IMR-90 (cell line): ENCODE measurements around the gene APOF. TPM values are rescaled to one million over a fixed set of nuclear protein-coding genes. Genes with fewer than 3 reads are reported as not detected.
"Not testable (repeated sequence)": the region's sequence is repeated elsewhere in the genome, so short reads cannot be mapped to it uniquely, and the experiment has no call there.

Experiments used
- ATAC-seq: fragments of 200-7000 bp; cut with Tn5 transposase; 2 replicates; pipeline ENCODE4 v1.9.1; 2020; ENCODE audit warnings: low read depth, mild to moderate bottlenecking, moderate library complexity
- BruUV-seq: library from RNA; stranded (reverse); fragments of 400-500 nt; replicated peaks from 2 replicates; lab custom pipeline; 2021; lab: Mats Ljungman, UMichigan
- CTCF ChIA-PET: fragments of 300-600 bp; formaldehyde crosslinking; extraction: SDS; loops from one replicate; lab custom pipeline; 2021; ENCODE audit warnings: antibody characterized with exemption; lab: Yijun Ruan, JAX
- POLR2A ChIA-PET: fragments of 300-600 bp; sonication (Branson Sonifier 250); formaldehyde crosslinking; loops from one replicate; lab custom pipeline; 2022; ENCODE audit warnings: antibody characterized with exemption; ENCODE audit not compliant: unreplicated experiment; lab: Charles Lee
- DNase-seq: peaks from one replicate; pipeline ENCODE4 v3.0.0; 2013
- H2AFZ ChIP-seq: replicated peaks from 2 replicates; pipeline ENCODE3; 2013; ENCODE audit warnings: low read length, mild to moderate bottlenecking; ENCODE audit not compliant: poor library complexity
- H2AK5ac ChIP-seq: 2 replicates; pipeline ENCODE4 v1.6.1; 2013; ENCODE audit warnings: low read depth, low read length, inconsistent platforms
- H2AK9ac ChIP-seq: replicated peaks from 2 replicates; pipeline ENCODE3; 2013; ENCODE audit warnings: mild to moderate bottlenecking, low read depth, low read length, moderate library complexity; ENCODE audit not compliant: poor library complexity
- H2BK120ac ChIP-seq: 2 replicates; pipeline ENCODE4 v1.6.1; 2013; ENCODE audit warnings: low read depth, low read length, inconsistent platforms
- H2BK15ac ChIP-seq: 3 replicates; pipeline ENCODE4 v1.6.1; 2013; ENCODE audit warnings: low read depth, low read length, inconsistent platforms
- H2BK20ac ChIP-seq: 2 replicates; pipeline ENCODE4 v1.6.1; 2013; ENCODE audit warnings: low read depth, mild to moderate bottlenecking, inconsistent platforms, low read length, moderate library complexity
- H2BK5ac ChIP-seq: 2 replicates; pipeline ENCODE4 v1.6.1; 2013; ENCODE audit warnings: mild to moderate bottlenecking, low read depth, low read length, inconsistent platforms; ENCODE audit not compliant: poor library complexity, severe bottlenecking
- H3K14ac ChIP-seq: replicated peaks from 2 replicates; pipeline ENCODE4 v1.6.1; 2013; ENCODE audit warnings: low read depth, low read length, inconsistent platforms
- H3K18ac ChIP-seq: 2 replicates; pipeline ENCODE4 v1.6.1; 2013; ENCODE audit warnings: low read depth, low read length, control low read depth
- H3K23ac ChIP-seq: 2 replicates; pipeline ENCODE4 v1.6.1; 2013; ENCODE audit warnings: low read depth, low read length, inconsistent platforms
- H3K27ac ChIP-seq: 2 replicates; pipeline ENCODE4 v1.5.1; 2013; ENCODE audit warnings: mild to moderate bottlenecking, control low read depth, low read length; ENCODE audit not compliant: insufficient read depth
- H3K27me3 ChIP-seq: 2 replicates; pipeline ENCODE4 v1.6.1; 2013; ENCODE audit warnings: low read length; ENCODE audit not compliant: control insufficient read depth, insufficient read depth
- H3K36me3 ChIP-seq: 2 replicates; pipeline ENCODE4 v1.6.1; 2013; ENCODE audit warnings: low read length, mixed read lengths; ENCODE audit not compliant: control insufficient read depth, insufficient read depth
- H3K4ac ChIP-seq: 2 replicates; pipeline ENCODE4 v1.6.1; 2013; ENCODE audit warnings: low read depth, low read length, inconsistent platforms
- H3K4me1 ChIP-seq: 2 replicates; pipeline ENCODE4 v1.6.1; 2013; ENCODE audit warnings: low read length, mixed read lengths; ENCODE audit not compliant: control insufficient read depth, insufficient read depth
- H3K4me2 ChIP-seq: 2 replicates; pipeline ENCODE4 v1.6.1; 2013; ENCODE audit warnings: low read depth, mild to moderate bottlenecking, control low read depth, low read length, moderate library complexity
- H3K4me3 ChIP-seq: 2 replicates; pipeline ENCODE4 v1.5.1; 2013; ENCODE audit warnings: low read depth, mild to moderate bottlenecking, control low read depth, low read length, moderate library complexity; ENCODE audit not compliant: insufficient read depth
- H3K56ac ChIP-seq: 2 replicates; pipeline ENCODE4 v1.6.1; 2013; ENCODE audit warnings: low read length, inconsistent platforms; ENCODE audit not compliant: insufficient read depth; ENCODE audit errors: extremely low read depth
- H3K79me1 ChIP-seq, 2 experiments: 2 replicates each; pipeline ENCODE4 v1.6.1; 2013; ENCODE audit warnings: low read length in 2 of 2, inconsistent platforms in 1 of 2, low read depth in 1 of 2
- H3K9ac ChIP-seq: 2 replicates; pipeline ENCODE4 v1.6.1; 2013; ENCODE audit warnings: low read depth, low read length, control low read depth
- H3K9me1 ChIP-seq: 2 replicates; pipeline ENCODE4 v1.6.1; 2013; ENCODE audit warnings: low read length, inconsistent platforms; ENCODE audit not compliant: insufficient read depth
- H3K9me3 ChIP-seq: 2 replicates; pipeline ENCODE4 v1.6.1; 2013; ENCODE audit warnings: low read length; ENCODE audit not compliant: control insufficient read depth, insufficient read depth
- H4K20me1 ChIP-seq: 2 replicates; pipeline ENCODE4 v1.6.1; 2013; ENCODE audit warnings: low read length, inconsistent platforms; ENCODE audit not compliant: insufficient read depth
- H4K5ac ChIP-seq: 2 replicates; pipeline ENCODE4 v1.6.1; 2013; ENCODE audit warnings: mild to moderate bottlenecking, low read depth, low read length, control low read depth
- H4K8ac ChIP-seq, 2 experiments: 2 replicates each; pipeline ENCODE4 v1.6.1; 2013; ENCODE audit warnings: low read depth in 2 of 2, low read length in 2 of 2, control low read depth in 1 of 2, inconsistent platforms in 1 of 2
- H4K91ac ChIP-seq: 2 replicates; pipeline ENCODE4 v1.6.1; 2013; ENCODE audit warnings: low read depth, low read length, inconsistent platforms; ENCODE audit not compliant: insufficient read depth
- CEBPB ChIP-seq: IDR thresholded peaks from 2 replicates; pipeline ENCODE4 v1.6.1; 2012; ENCODE audit warnings: low read depth, low read length, improper control_type of control experiment
- WGBS, 2 experiments: methylation state at CpG; one replicate each; pipeline versions ENCODE4 v1.1.5 to v1.1.7; 2013; ENCODE audit warnings: missing lambda C conversion rate in 2 of 2; ENCODE audit not compliant: insufficient read length in 1 of 2; ENCODE audit errors: extremely low coverage in 2 of 2; 5-methylcytosine and 5-hydroxymethylcytosine counted together
- dilution Hi-C: fragments of 300-500 bp; cut with HindIII; formaldehyde crosslinking; loops from one replicate; pipeline ENCODE4 v1.14.3; 2018; ENCODE audit warnings: low sequenced_read_pairs; ENCODE audit not compliant: unreplicated experiment
- in situ Hi-C: fragments of 300-500 bp; cut with MboI; formaldehyde crosslinking; loops from 3 replicates; pipeline ENCODE4 v1.14.3; 2019; ENCODE audit warnings: low sequenced_read_pairs, inconsistent platforms, mixed read lengths
- intact Hi-C: fragments of 100-400 bp; cut with micrococcal nuclease; formaldehyde crosslinking; loops from 2 replicates; pipeline ENCODE4 v1.10.0; 2022
- polyA plus RNA-seq, 3 experiments: library from polyadenylated mRNA; depleted of rRNA; stranded (reverse); fragments of >200 nt; gene quantifications; 2 replicates each; pipeline ENCODE4 v1.2.3, GENCODE V29; 2012; ENCODE audit warnings: low replicate concordance in 1 of 3
- total RNA-seq: library from RNA; depleted of rRNA; stranded (reverse); fragments of >200 nt; gene quantifications from 2 replicates; pipeline ENCODE4 v1.2.3, GENCODE V29; 2012

APOF gene
- total and polyA plus RNA-seq, 2 of the 4 experiments (the other 2 are of a cell fraction): not detected

DNA sequence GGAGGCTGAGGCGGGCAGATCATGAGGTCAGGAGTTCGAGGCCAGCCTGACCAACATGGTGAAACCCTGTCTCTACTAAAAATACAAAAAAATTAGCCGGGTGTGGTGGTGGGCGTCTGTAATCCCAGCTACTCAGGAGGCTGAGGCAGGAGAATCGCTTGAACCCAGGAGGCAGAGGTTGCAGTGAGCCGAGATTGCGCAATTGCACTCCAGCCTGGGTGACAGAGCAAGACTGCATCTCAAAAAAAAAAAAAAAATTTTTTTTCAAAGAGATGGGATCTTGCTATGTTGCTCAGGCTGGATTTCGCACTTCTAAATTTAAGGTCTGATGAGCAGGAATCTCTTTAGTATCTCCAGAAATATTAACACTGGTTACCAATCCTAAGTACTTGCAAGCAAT lies 41.0 kb downstream of the APOF start:
- H3K9ac ChIP-seq, H3K27me3 ChIP-seq, ATAC-seq, H3K18ac ChIP-seq, DNase-seq, H3K79me1 ChIP-seq, H4K5ac ChIP-seq, H3K9me3 ChIP-seq, H3K4me3 ChIP-seq, H4K20me1 ChIP-seq, H3K27ac ChIP-seq, H2AFZ ChIP-seq, H3K23ac ChIP-seq, H2AK5ac ChIP-seq, H2AK9ac ChIP-seq, BruUV-seq, H4K8ac ChIP-seq, H3K14ac ChIP-seq, H3K4me1 ChIP-seq, H2BK5ac ChIP-seq, in situ Hi-C loops, H3K4ac ChIP-seq, H2BK15ac ChIP-seq, H3K56ac ChIP-seq, H4K91ac ChIP-seq, H2BK120ac ChIP-seq, CTCF ChIA-PET, H3K9me1 ChIP-seq, H2BK20ac ChIP-seq, dilution Hi-C loops, intact Hi-C loops, H3K4me2 ChIP-seq: not testable (repeated sequence)
- 100% methylated on average over 1 of the region's 8 CpGs; no CpG with 5 or more reads in 1 of the 2 experiments for WGBS, 2 experiments
- H3K36me3 ChIP-seq: peaks cover 33% of the 10 kb centered on the region
- TF ChIP-seq CEBPB: peak; percentile 21; the same call in 1 of the 2 replicates
- POLR2A ChIA-PET: interaction anchor here (0.7 kb wide), 1 partner anchor 100 kb away, joined by 5 read pairs; the partner anchor contains the start of gene RNF41
